Activated CD4-positive, alpha-beta T cell treated with anti-CD3 and anti-CD28 coated beads, Interleukin-2, amount 50 U/mL, for 24 hours (primary cell): ENCODE data around the gene SHB.

Experiments
- DNase-seq, 2 donors: peaks; one replicate each; pipeline ENCODE4 v3.0.0-alpha.2; 2020; ENCODE audit warnings: low read depth in 1 of 2, low spot score in 1 of 2

The SHB gene

DNA sequence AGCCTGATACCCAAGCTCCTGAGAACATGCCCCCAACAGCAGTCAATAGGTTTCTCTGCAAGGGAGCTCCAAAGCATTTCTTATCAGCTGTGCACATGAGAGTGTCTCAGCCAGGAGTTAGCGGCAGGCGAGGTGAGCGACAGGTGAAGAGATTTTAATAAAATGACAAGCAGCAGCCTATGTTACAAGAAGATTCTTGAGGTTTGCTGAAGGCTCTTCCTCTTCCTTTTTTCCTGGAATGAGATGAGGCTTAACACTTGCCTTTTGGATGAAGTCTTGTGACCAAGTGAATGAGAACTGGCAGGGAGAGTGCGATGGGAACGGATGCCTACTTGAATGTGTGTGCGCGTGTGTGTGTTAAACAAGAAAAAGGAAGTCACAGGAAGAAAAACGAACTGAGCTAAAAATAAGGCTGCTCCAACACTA, 76.1 kb downstream of the SHB start:
- DNase-seq: no peak

DNA sequence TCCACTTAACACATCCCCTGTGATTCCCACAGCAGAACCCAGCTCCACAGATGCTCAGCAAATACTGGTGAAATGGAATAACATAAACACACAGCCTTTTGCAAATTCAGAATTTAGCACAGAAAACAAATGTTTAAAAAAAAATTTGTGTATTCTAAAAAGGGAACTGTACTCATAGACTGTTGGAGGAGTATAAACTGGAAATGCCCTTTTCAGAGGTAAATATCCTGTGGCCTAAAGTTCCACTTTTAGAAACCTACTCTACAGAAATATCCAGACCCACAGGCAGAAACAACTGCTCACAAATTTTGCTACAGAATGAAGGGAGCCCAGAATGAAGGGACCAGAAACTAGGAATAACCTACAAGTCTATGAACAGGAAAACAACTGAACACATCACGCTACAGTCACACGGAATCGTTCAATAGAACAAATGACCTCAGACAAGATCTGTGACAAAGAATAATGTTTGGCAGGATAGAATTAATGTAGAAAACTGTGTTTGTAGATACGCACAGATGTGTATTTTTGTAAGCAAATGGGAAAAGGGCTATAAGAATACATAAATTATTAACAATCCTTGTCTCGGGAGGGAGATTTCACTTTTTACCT, 78.5 kb downstream of the SHB start:
- no peak for DNase-seq

DNA sequence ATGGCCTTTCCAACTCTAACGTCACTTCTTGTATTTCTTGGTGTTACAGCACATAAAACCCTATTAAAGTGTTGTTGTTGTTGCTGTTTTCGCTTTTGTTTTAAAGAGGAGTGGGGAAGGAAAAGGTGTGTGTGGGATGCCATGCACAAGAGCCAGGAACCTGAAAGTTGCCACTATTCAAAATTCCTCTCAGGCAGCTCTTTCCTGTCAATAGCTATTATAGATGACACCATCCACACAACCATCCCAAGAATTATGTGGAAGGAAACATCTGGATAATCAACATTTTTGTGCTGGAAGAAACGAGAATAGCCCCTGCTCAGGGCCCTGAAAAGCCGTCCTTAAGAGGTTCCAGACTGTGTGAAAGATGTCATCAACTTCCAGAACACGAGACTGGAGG, 79.3 kb downstream of the SHB start:
- DNase-seq: no peak

DNA sequence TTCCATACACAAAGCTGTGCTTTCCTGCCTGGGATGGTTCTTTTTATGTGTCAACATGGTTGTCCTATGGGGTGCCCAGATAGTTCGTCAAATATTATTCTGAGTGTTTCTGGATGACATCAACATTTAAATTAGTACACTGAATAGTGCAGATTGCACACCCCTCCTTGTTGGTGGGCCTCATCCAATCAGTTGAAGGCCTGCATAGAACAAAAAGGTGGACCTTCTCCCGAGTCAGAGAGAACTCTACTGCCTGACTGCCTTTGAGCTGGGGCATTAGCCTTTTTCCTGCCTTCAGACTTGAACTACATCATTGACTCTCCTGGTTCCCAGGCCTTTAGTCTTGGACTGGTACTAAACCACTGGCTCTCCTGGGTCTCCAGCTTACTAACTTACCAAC, 80.4 kb downstream of the SHB start:
- DNase-seq: no peak

DNA sequence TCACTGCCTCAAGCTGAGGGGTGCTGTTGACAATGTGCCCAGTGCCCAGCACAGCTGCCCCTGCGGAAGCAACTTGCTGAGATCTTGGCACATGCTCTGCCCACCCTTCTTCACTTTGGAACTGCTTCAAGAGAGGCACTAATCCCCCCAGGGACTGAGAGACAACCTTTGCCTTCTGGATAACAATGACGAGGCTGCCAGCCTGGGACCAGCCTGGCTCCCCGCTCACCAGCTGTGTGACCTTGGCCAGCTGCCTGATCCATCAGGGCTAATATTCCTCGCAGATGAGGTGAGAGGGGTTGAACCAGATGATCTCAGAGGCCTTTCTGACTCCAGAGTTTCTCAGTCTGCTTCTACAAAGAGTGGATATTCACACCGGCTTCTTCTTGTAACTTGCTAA, 81.0 kb downstream of the SHB start:
- DNase-seq: no peak

DNA sequence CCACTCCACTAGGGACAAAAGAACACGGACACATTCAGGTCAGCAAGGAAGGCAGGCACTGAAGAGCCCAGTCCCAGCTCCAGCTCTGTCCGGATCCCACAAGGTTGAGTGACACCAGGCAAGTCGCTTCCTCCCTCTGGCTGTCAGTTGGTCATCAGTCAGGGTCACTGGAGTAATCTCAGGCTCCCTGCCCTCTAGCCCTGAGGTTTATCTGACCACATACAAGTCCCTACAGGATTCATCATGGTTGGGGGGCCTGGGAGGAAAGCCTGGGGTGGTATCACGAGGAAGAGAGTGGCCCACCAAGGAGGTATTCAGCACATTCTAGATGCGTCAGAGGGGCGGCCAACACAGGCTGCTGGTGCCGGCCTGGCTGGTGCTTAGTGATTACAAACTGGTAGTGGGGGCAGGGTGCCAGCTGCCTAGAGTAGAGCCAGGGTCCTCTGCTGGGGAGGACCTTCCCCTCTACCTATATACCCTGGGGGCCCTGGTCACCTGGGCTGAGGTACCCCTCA, 81.5 kb downstream of the SHB start:
- DNase-seq: no peak

DNA sequence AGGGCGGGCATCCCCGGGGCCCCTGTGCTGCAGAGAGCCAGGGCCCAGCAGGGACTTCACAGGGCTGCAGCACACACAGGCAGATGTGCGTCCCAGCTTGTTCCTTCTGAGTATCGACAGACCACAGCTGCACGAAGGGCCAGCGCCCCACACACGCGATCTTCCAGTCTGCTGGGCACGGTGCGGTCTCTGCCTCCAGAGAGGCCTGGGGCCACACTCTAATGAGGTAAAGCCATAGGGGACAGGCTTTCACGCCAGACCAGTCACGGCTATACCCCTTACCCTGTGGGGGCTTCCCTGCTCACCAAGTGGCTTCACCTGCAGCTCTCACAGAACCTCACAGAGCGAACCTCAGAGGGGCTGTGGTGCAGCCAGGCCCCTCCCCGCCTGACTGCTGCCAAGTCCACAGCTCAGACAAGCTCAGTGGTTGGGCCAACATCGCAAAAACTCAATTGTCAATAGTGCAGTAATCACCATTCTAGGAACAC, 82.2 kb downstream of the SHB start:
- DNase-seq: no peak

DNA sequence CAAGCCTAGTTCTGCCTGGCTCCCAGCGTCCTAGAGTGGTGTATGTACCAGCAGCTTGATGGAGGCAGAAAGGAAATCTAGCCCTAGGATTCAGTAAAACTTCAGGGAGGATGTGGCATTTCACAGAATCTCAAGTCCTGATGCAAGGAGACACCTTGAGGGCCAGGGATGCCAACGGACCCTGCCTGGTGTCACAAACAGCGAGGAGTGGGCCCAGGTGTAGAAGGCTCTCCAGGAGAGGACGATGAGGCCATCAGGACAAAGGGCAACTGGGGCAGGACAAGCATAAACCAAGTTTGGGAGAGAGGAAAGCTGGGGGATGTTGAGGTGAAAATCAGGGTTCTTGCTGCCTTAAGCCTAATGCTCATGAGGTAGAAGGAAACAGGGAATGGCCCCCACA, 83.0 kb downstream of the SHB start:
- no peak for DNase-seq

DNA sequence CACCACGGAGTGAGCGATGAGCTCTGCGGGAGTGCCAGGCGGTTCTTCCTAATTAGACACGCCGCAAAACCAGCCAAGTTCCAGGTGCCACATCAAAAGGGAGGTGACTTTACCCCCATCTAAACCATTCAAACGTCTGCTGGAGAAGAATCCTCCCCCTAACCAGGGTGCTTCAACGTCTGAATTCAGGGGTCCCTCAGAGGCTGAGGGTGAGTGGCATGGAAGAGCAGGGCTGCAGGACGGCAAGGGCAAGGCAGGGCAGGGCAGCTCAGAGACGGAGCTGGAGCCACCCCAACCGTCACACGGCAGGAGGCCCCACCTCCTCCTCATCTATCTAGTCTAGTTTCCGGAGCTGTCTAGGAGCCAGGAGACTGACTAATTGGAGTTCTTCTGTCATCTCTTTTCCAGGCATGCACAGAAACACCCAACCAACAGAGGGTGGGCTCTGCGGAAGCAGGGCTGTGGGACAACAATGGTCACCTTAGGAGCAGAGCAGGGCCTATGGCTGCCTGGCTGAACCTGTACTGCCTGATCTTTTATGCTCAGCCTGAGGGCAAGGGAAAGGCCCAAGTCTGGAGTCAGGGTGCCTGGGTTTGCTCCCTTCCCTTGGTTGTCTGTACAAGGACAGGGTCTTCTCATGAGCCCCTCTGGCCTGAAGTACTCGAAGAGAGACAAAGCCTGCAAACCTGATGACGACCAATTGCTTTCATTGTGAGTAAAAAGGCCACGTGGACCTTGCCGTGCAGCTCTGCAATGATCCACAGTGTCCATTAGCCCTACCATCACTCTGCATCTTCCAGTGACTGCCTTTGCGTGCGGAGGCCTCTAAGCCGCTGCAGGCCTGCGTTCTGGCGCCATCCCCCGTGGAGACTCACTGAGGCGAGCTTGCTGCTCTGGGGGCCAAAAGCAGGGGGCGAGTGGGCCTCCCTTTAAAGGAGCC, 84.1 kb downstream of the SHB start:
- DNase-seq: no peak

DNA sequence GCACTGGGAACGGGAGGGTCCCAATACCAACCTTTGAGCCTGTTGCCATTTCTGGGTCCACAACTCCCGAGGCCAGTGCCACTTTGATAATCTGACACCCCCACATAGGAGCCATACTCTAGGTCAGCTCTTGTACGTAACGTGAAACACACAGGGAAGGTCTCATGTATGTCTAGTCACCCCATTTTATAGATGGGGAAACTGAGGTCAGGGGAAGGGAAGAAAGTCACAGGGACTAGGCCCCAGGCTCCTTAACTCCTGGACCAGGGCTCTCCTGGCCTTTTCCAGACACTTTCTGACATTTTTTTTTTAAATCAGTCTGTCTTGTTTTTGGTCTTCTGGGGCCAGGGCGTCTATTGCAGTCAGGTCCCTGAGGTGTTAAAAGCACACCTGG, 84.8 kb downstream of the SHB start:
- DNase-seq: no peak

DNA sequence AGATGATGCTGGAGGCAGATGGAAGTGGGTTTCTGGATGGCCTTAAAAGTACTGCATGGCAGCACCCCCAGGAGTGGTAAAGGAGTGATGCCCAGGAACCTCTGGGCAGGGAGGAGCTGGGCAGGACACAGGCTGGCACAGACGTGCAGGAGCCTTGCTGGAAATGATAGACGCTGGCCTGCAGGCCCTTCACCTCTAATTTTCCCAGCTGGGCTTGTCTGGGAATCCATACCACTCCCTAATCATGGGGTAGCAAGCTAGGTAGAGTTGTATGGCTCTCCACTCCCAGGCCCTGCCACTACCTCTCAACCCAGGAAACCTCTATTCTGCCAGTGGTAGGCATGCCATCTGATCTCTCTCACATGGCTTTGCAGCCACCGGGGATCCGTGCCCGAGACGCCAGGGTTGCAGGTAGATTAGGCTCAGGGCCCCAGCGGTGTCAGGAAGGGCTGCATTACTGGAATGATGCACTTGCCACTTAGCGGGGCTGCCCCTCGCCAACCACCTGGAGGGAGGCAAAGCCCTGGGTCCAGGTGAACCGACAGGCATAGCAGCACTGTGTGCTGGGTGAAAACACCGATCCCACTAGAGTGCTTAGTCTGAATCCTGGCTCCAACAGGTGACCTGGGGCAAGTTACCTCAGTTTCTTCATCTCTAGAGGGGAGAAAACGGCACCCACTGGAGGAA, 85.5 kb downstream of the SHB start:
- DNase-seq: no peak

DNA sequence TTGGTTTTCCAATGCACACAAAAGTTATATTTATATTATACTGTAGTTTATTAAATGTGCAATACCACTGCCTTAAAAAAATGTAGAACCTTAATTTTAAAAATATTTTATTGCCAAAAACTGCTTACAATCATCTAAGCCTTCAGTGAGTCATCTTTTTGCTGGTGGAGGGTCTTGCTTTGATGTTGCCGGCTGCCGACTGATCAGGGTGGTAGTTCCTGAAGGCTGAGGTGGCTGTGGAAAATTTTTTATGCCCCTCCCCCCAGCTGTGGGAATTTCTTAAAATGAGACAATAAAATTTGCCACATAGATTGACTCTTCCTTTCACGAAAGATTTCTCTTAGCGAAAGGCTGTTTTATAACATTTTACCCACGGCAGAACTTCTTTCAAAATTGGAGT, 89.2 kb downstream of the SHB start:
- no peak for DNase-seq

DNA sequence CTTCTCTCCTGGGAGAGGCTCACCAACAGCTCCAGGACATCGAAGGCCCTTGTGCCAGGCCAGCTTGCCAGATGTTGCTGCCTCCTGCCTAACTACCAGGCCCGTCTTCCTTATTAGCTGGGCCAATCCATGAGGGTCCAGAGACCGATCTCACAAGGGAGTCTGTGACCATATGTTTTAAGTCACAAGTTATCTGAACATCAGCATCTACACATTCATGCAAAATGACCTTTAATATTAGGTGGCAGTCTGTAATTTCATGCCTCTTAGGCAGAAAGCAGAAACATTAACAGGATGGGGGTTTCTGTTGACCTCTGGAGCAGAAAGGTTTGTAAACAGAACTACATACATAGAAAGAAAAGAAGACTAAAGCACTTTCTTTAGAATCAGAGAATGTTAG, 90.0 kb downstream of the SHB start:
- no peak for DNase-seq

DNA sequence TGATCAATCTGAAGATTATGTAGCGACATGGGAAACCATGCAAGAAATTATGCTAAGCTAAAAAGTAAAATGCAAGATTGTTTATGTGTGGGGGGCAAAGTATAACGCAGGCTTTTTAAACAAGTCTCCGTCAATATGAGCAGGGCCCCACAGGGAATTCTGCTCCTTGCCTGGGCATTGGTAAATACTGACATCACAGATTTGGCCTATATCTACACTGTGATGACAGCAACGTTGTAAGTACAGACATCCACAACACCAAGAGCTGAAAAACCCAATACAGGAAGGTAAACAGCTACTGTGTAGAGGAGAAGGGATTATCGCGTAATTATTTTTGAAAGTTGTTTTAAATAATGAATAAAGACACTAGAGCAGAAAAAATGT, 90.6 kb downstream of the SHB start:
- DNase-seq: no peak

DNA sequence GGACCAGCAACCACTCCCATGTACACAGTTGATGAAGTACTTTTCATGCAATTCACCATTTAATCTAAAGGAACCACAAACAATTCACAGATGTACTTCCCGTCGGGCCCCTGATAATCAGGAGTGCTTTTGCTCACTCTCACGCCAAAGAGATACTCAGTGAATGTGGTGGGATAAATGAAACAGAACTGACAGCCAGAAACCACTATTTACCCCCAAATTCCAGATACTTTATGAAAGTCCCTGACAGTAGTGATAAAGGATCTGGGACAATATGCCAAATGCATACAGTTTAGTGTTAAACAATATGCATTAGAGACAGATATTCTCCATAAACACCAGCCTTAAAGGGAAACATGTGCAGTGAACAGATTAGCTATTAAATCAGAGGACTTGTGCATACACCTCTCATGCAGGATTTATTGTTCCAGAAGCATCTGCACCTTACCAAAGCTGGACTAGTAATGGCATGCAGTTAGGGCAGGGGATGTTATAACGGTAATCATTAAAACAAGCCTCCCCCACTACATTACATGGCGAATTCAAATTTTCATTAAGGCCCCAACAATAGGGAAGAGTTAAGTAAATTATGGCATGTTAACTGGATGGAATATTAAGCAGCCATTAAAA, 91.1 kb downstream of the SHB start:
- no peak for DNase-seq

DNA sequence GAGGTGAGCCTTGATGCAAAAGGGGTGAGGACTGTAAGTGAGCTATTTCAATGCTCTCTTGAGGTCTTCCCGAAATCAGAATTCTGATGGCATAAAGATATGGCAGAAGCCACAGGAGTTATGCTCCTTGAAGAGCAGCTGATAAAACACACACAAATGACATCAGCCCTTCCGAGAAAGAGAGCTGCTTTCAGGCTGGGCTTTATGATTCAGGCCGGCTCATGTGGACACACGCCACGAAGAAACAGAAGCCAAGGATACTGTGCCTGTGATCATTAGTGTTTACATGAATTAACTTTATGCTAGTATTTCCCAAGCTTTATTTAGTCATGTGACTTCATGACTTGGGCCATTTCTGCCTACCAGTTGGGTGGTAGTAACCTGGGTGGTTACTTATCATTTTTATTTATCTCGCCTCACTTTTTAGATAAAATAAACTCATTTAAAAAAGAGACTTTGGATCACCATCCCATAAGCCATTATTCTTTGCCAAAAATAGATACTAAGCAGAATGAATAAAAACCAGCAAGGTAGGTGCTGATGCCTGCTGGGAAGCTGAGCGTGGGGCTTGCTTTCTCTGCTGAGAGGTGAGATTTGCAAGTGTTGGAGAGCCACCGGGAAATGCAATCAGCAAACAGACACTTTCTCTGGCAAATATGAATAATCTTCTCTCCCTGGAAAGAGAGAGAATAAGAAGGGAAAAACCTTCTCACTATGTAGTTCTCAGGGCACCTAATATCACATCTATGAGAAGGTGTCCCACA, 92.1 kb downstream of the SHB start:
- DNase-seq: no peak

DNA sequence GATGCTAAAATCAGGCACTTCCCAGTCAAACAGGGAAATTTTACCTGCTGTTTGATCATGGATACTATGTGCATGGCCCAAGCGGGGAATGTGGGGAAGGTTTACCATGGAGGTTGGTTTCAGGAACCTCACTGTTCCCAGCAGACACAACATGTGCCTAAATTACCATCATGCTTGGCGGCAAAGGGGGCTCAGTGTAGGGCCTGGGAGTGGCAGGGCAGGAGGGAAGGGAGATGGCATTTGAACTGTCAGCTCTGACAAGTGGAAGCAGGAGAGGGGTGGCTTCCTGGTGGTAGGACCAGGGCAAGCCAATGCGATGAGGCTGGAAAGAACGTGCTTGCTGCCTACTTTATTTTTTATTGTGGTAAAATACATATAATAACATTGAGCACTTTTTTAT, 93.4 kb downstream of the SHB start:
- no peak for DNase-seq

DNA sequence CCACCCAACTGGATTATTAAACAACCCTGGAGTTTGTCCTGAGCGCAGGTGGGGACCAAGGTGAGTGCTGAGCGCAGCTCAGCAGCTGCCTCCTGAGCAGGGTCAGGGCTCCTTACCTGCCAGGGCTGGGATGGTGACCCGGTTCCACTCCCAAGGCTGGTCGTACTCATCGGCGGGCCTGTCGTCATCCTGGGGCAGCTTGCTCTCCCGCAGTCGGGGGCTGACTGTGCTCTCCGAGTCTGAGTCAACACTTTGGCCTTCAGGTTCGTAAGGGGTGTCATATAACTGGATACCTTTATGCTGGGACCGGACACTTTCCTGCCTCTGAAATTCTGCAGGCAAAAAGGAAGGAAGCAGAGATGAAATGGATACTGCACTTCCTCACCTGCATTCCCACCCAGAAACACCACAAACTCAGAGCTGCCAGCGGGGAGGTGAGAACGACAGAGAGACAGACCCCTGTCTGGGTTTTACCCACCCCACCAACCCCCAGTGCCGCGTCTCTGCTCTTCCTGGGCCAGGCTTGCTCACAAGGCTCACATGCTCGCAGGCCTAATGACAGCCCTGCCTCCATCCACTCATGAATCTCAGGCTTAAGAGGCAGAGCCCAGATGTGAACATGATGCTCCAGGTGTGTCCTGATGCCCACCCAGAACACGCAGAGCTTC, 94.4 kb downstream of the SHB start:
- no peak for DNase-seq

DNA sequence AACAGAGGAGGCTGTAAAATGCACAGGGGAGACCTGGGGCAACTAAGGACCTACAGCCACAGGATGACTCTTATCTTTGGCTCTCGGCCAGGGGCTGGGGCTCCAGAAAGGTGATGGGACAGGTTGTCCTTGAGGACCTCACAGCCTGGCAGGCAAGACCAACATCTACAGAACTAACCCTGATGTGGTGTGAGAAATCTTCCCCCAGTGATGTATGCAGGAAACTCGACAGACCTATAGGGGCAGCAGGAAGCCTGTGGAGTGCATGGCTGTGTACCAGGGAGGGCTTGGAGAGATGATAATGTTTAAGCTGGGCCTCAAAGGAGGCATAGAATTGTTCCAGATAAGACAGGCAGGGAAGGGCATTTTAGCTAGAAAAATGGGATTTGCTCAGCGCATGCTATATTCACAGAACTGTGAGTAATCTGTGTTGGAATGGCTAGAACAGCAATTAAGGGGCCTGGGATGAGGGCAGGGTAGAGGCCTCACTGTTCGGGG, 96.6 kb downstream of the SHB start:
- no peak for DNase-seq

DNA sequence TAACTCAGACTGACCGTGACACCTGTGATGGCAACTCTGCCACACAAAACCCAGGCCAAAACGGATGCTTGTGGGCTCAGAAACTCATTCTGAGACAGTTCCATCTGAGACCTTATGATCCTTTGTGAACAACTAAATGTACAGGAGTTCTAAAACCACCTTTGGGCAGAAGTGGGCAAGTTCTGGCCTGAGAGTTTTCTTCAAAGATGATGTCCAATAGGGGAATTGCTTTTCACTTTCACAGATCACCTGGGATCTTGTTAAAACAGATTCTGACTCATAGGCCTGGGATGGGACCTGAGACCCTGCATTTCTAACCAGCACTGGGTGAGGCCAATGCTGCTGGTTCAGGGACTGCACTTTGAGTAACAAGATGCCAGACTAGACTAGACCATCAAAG, 97.3 kb downstream of the SHB start:
- no peak for DNase-seq
